Jurkat, Clone E6-1 (cell line): ENCODE measurements around the gene HDAC4.

Experiments
- DNase-seq: peaks from one replicate; pipeline ENCODE4 v3.0.0-alpha.2; 2011; ENCODE audit warnings: low read depth, low spot score
- H3K4me3 ChIP-seq: 2 replicates; pipeline ENCODE4 v1.5.1; 2011; ENCODE audit warnings: mild to moderate bottlenecking, low read length, control low read depth, moderate library complexity

HDAC4 gene

GRCh38 chr2:239256350-239256743 is 144.5 kb downstream of the HDAC4 start:
- DNase-seq: no peak
- H3K4me3 ChIP-seq: no peak overlapping the region

DNA sequence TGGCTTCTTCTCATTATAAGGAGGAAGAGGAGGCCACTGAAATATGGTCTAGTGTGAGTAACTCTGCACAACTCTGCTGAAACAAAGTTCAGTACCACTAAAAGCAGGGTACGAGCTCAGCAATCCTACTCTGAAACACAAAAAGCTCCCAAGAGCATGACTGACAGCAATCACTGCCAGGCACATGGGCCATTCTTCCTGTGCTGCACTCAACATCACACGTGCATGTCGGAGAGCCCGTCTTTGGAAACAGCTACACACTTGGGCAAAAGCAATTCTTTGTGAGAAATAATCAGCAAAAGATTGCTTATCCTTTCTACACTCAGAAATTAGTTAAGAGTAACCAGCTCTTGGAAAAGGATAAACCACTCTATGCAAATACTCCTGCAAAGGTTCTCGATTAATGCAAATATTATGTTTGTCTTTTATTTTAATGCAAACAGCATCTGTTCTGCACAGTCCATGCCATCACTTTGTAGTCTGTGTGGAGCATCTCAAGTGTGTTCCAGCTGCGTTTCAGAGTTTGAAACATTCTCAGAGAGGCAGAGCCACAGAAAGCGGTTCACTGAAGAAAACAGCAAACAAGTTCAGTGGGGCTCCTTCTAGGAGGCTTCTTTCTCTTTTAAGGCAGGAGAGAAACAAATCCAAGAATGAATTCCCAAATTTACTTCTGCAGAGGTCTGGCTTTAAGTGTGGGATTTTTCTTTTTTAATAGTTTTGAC is 145.0 kb downstream of the HDAC4 start:
- DNase-seq: no peak

GRCh38 chr2:239255218-239255617 is 145.6 kb downstream of the HDAC4 start:
- H3K4me3 ChIP-seq: peak overlapping the region; percentile 17; the same call in 1 of the 2 replicates
- DNase-seq: peak; percentile 66

More for the DNA sequence above, 145.0 kb downstream of the HDAC4 start:
- H3K4me3 ChIP-seq: peak overlapping the region; percentile 17; the same call in 1 of the 2 replicates

GRCh38 chr2:239253701-239254436 is 147.0 kb downstream of the HDAC4 start:
- no peak for DNase-seq
- H3K4me3 ChIP-seq: peak overlapping the region; percentile 42

DNA sequence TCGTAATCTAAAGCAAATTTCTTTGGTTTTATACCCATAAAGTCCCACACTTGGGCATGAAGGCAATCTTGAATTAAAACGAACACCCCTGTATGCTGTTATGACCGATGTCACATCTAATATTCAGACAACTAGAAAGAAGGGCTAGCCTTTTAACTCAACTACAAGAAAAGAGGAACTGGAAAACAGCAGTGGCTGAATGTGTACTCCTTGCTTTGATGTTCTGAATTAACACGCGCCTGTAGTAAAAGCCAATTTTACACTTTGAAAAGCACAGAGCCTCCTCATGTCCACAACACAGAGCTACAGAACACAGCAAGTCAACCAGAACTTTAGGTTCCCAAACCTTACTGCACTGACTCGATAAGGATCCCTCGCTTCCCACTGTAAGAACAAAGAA is 147.6 kb downstream of the HDAC4 start:
- peak overlapping the region; percentile 42 for H3K4me3 ChIP-seq
- no peak for DNase-seq

GRCh38 chr2:239252801-239253200 is 148.0 kb downstream of the HDAC4 start:
- H3K4me3 ChIP-seq: peak overlapping the region; percentile 42
- DNase-seq: no peak

GRCh38 chr2:239252393-239252792 is 148.4 kb downstream of the HDAC4 start:
- no peak for DNase-seq
- H3K4me3 ChIP-seq: peak overlapping the region; percentile 42

DNA sequence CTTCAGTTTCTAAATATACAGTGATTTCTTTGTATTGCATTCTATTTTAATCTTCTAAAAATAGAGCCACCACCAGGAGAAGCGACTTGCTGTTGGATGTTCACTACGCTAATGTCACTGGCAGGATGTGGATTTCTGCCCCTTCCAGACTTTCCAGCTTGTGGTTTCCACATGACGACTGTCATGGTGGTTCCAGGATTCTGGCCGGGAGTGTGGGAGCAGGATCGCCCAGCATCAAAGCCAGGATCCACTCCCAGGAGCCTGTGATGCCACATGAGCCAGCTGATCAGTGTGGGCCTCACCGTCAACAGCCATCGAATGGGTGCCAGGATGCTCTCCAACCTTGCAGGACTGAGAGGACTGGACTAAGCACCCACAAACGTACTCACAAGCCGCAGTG is 148.8 kb downstream of the HDAC4 start:
- DNase-seq: no peak
- H3K4me3 ChIP-seq: peak overlapping the region; percentile 42; the same call in 1 of the 2 replicates

DNA sequence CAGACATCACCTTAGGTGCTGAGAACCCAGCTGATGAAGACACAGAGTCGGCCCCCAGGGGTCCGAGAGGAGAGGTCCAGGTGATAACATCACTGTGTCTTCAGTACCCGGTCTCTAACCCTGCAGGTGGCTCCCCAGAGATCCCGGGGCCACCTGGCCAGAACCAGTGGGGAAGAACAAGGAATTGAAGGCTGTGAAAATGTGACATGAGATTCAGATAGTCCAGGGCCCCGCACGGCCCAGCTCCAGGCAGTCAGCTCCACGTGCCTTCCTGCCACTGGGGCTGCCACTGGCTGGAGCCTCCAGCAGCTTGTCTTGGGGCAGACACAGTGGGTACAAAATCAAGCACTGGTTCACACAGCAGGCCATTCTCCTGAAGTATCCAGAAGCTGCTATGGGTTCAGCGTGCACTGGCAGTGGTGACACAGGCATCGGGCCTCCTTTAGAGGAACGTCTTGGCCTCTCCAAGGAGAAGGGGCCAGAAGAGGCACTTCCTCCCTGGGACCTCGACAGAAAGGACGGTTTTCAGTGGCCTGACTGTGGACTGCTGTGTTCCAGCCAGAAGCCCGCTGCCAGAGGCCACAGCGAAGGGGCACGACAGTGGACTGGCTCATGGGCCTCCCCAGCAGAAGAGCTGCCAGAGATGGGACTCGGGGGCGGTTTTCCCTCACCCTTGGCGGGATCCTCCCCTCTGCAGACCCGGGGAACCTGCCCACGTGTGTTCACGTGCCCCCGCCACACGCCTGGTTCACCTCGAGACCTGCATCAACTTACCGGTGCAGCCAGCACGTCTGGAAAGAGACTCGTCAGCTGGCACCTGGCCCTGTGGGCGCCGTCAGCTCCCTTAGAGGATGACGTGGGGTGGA is 150.4 kb downstream of the HDAC4 start:
- no peak for DNase-seq
- H3K4me3 ChIP-seq: no peak overlapping the region

GRCh38 chr2:239249776-239250175 is 151.0 kb downstream of the HDAC4 start:
- DNase-seq: no peak
- H3K4me3 ChIP-seq: no peak overlapping the region

- DNase-seq: no peak
- no peak overlapping the region for H3K4me3 ChIP-seq
Measured at GRCh38 chr2:239249048-239249447, 151.8 kb downstream of the HDAC4 start.

GRCh38 chr2:239247401-239248245 is 153.2 kb downstream of the HDAC4 start:
- peak overlapping the region; percentile 6 for H3K4me3 ChIP-seq
- DNase-seq: peak; percentile 83

- no peak for DNase-seq
- H3K4me3 ChIP-seq: no peak overlapping the region
Measured at GRCh38 chr2:239246723-239247122, 154.1 kb downstream of the HDAC4 start.

- DNase-seq: no peak
- no peak overlapping the region for H3K4me3 ChIP-seq
Measured at GRCh38 chr2:239245872-239246721, 154.7 kb downstream of the HDAC4 start.

DNA sequence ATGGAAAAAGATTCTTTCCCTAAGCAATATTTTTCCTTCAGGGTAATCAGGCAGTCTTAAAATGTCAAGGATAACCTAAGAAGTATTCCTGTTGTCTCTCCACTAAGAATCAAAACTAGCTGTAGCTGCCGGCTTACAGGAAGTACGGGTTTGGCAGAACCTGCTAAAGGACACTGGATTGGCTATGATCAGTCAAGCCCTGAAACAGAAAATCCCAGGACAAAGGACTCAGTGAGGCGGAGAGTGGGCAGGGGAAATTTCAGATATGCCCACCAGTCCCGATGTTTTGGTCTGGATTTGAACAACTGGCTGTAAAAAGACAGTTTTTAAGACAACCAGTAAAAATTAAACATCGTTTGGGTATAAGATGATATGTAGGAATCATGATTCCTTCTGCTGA is 155.7 kb downstream of the HDAC4 start:
- H3K4me3 ChIP-seq: no peak overlapping the region
- no peak for DNase-seq

GRCh38 chr2:239244625-239245024 is 156.2 kb downstream of the HDAC4 start:
- DNase-seq: no peak
- no peak overlapping the region for H3K4me3 ChIP-seq

GRCh38 chr2:239241431-239241960 is 159.3 kb downstream of the HDAC4 start:
- H3K4me3 ChIP-seq: no peak overlapping the region
- no peak for DNase-seq

DNA sequence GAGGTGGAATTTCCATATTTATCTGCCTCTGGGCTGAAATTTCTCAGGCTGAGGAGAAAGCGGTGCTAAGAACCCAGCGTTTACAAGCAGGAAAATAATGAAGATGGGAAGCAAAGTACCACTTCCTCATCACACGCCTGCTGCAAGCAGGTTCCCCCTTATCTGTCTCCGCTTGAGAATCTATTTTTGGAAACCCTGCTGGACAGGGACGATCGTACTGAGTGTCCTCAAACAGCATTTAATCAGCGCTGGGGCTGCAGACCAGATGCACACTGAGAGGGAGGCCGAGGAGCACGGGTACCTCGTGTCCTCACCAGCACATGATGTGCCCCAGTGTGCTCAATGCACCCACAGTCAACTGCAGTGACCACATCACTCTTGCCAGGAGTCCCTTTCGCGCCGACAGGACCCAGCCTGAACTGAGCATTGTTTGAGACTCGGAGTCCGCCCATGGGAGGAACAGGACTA is 160.4 kb downstream of the HDAC4 start:
- DNase-seq: no peak
- H3K4me3 ChIP-seq: no peak overlapping the region
